ENCODE data around the gene RASSF7.

Gene RASSF7

GRCh38 chr11:584287-584686 lies 23.5 kb downstream of the RASSF7 start:
- TF ChIP-seq POU2F2 (IDR thresholded peaks at IDR 0.05; ENCODE audit: low read depth, low read length) (no peak), TAF1 (IDR thresholded peaks at IDR 0.05; ENCODE audit: low read depth, low read length) (no peak), SPI1 (IDR thresholded peaks at IDR 0.05; ENCODE audit: low read depth, low read length) (no peak), PAX5 (IDR thresholded peaks at IDR 0.05; ENCODE audit: insufficient read depth, low read length, severe bottlenecking) (no peak), POLR2A (IDR thresholded peaks at IDR 0.05; ENCODE audit: low read depth, low read length) (no peak), POLR2AphosphoS5 (IDR thresholded peaks at IDR 0.05; ENCODE audit: low read depth, low read length) (no peak)
- FAIRE-seq (no peak), DNase-seq (ENCODE audit: insufficient read length, low spot score) (no peak)

GRCh38 chr11:586376-587316 lies 25.9 kb downstream of the RASSF7 start:
- FAIRE-seq (no peak), DNase-seq (ENCODE audit: insufficient read length, low spot score) (no peak)
- TF ChIP-seq PAX5 (IDR thresholded peaks at IDR 0.05; ENCODE audit: insufficient read depth, low read length, severe bottlenecking): no peak
- TF ChIP-seq SPI1 (IDR thresholded peaks at IDR 0.05; ENCODE audit: low read depth, low read length): no peak
- TF ChIP-seq POLR2A (IDR thresholded peaks at IDR 0.05; ENCODE audit: low read depth, low read length): no peak
- TF ChIP-seq POLR2AphosphoS5 (IDR thresholded peaks at IDR 0.05; ENCODE audit: low read depth, low read length): no peak

GRCh38 chr11:587546-587945 lies 26.8 kb downstream of the RASSF7 start:
- DNase-seq (ENCODE audit: insufficient read length, low spot score): no peak
- no peak for TF ChIP-seq POLR2AphosphoS5 (IDR thresholded peaks at IDR 0.05; ENCODE audit: low read depth, low read length)
- TF ChIP-seq SPI1 (IDR thresholded peaks at IDR 0.05; ENCODE audit: low read depth, low read length): no peak
- no peak for TF ChIP-seq POU2F2 (IDR thresholded peaks at IDR 0.05; ENCODE audit: low read depth, low read length)
- TF ChIP-seq PAX5 (IDR thresholded peaks at IDR 0.05; ENCODE audit: insufficient read depth, low read length, severe bottlenecking): no peak
- no peak for TF ChIP-seq POLR2A (IDR thresholded peaks at IDR 0.05; ENCODE audit: low read depth, low read length)
- TF ChIP-seq TAF1 (IDR thresholded peaks at IDR 0.05; ENCODE audit: low read depth, low read length): no peak
- FAIRE-seq: no peak

GRCh38 chr11:587978-588380 lies 27.2 kb downstream of the RASSF7 start:
- DNase-seq (ENCODE audit: insufficient read length, low spot score) (no peak), FAIRE-seq (no peak)
- no peak for TF ChIP-seq SPI1 (IDR thresholded peaks at IDR 0.05; ENCODE audit: low read depth, low read length)
- no peak for TF ChIP-seq POU2F2 (IDR thresholded peaks at IDR 0.05; ENCODE audit: low read depth, low read length)
- TF ChIP-seq TAF1 (IDR thresholded peaks at IDR 0.05; ENCODE audit: low read depth, low read length): no peak
- no peak for TF ChIP-seq PAX5 (IDR thresholded peaks at IDR 0.05; ENCODE audit: insufficient read depth, low read length, severe bottlenecking)
- no peak for TF ChIP-seq POLR2AphosphoS5 (IDR thresholded peaks at IDR 0.05; ENCODE audit: low read depth, low read length)
- TF ChIP-seq POLR2A (IDR thresholded peaks at IDR 0.05; ENCODE audit: low read depth, low read length): no peak

DNA sequence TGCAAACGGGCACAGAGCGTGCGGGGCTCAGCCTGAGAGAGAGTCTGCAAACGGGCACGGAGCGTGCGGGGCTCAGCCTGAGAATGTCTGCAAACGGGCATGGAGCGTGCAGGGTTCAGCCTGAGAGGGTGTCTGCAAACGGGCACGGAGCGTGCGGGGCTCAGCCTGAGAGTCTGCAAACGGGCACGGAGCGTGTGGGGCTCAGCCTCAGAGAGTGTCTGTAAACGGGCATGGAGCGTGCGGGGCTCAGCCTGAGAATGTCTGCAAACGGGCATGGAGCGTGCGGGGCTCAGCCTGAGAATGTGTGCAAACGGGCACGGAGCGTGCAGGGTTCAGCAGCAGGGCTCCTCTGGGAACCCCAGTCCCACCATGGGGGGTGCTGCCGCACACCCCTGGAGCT lies 29.0 kb downstream of the RASSF7 start:
- no peak for TF ChIP-seq TAF1 (IDR thresholded peaks at IDR 0.05; ENCODE audit: low read depth, low read length)
- TF ChIP-seq POLR2AphosphoS5 (IDR thresholded peaks at IDR 0.05; ENCODE audit: low read depth, low read length): no peak
- TF ChIP-seq POLR2A (IDR thresholded peaks at IDR 0.05; ENCODE audit: low read depth, low read length): no peak
- TF ChIP-seq POU2F2 (IDR thresholded peaks at IDR 0.05; ENCODE audit: low read depth, low read length): no peak
- TF ChIP-seq SPI1 (IDR thresholded peaks at IDR 0.05; ENCODE audit: low read depth, low read length): no peak
- TF ChIP-seq PAX5 (IDR thresholded peaks at IDR 0.05; ENCODE audit: insufficient read depth, low read length, severe bottlenecking): no peak
- DNase-seq (ENCODE audit: insufficient read length, low spot score): no peak
- no peak for FAIRE-seq

GRCh38 chr11:590997-591396 lies 30.2 kb downstream of the RASSF7 start:
- TF ChIP-seq PAX5 (IDR thresholded peaks at IDR 0.05; ENCODE audit: insufficient read depth, low read length, severe bottlenecking) (no peak), TAF1 (IDR thresholded peaks at IDR 0.05; ENCODE audit: low read depth, low read length) (no peak), POU2F2 (IDR thresholded peaks at IDR 0.05; ENCODE audit: low read depth, low read length) (no peak), SPI1 (IDR thresholded peaks at IDR 0.05; ENCODE audit: low read depth, low read length) (no peak), POLR2AphosphoS5 (IDR thresholded peaks at IDR 0.05; ENCODE audit: low read depth, low read length) (no peak), POLR2A (IDR thresholded peaks at IDR 0.05; ENCODE audit: low read depth, low read length) (no peak)
- DNase-seq (ENCODE audit: insufficient read length, low spot score): no peak
- no peak for FAIRE-seq

- TF ChIP-seq POU2F2 (IDR thresholded peaks at IDR 0.05; ENCODE audit: low read depth, low read length) (no peak), POLR2A (IDR thresholded peaks at IDR 0.05; ENCODE audit: low read depth, low read length) (no peak), POLR2AphosphoS5 (IDR thresholded peaks at IDR 0.05; ENCODE audit: low read depth, low read length) (no peak), SPI1 (IDR thresholded peaks at IDR 0.05; ENCODE audit: low read depth, low read length) (no peak)
- FAIRE-seq: no peak
- DNase-seq (ENCODE audit: insufficient read length, low spot score): no peak
Measured at GRCh38 chr11:592501-592900, 31.7 kb downstream of the RASSF7 start.

DNA sequence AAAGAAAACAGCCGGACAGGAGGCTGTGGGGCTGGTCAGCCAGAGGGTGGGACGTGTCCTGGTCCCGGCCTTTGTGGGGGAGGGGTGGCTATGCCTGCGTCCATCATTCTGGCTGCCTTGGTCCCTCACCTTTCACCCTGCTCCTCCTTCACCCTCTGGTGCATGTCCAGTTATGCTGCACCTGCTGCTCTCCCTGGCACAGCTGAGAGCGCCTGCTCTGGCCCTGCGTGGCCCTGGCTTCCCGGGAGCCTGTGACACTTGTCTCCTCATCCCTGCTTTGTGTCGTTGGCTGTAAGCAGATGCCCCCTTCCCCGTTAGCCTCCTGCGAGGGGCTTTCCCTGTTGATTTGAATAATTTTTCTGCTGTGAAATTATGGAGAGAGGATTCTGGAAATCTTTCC lies 32.1 kb downstream of the RASSF7 start:
- FAIRE-seq: no peak
- TF ChIP-seq SPI1 (IDR thresholded peaks at IDR 0.05; ENCODE audit: low read depth, low read length) (no peak), TAF1 (IDR thresholded peaks at IDR 0.05; ENCODE audit: low read depth, low read length) (no peak), POLR2A (IDR thresholded peaks at IDR 0.05; ENCODE audit: low read depth, low read length) (no peak), POLR2AphosphoS5 (IDR thresholded peaks at IDR 0.05; ENCODE audit: low read depth, low read length) (no peak), PAX5 (IDR thresholded peaks at IDR 0.05; ENCODE audit: insufficient read depth, low read length, severe bottlenecking) (no peak), POU2F2 (IDR thresholded peaks at IDR 0.05; ENCODE audit: low read depth, low read length) (no peak)
- no peak for DNase-seq (ENCODE audit: insufficient read length, low spot score)

GRCh38 chr11:593347-593746 lies 32.6 kb downstream of the RASSF7 start:
- FAIRE-seq (no peak), DNase-seq (ENCODE audit: insufficient read length, low spot score) (no peak)
- TF ChIP-seq PAX5 (IDR thresholded peaks at IDR 0.05; ENCODE audit: insufficient read depth, low read length, severe bottlenecking) (no peak), POLR2A (IDR thresholded peaks at IDR 0.05; ENCODE audit: low read depth, low read length) (no peak), TAF1 (IDR thresholded peaks at IDR 0.05; ENCODE audit: low read depth, low read length) (no peak), SPI1 (IDR thresholded peaks at IDR 0.05; ENCODE audit: low read depth, low read length) (no peak), POU2F2 (IDR thresholded peaks at IDR 0.05; ENCODE audit: low read depth, low read length) (no peak), POLR2AphosphoS5 (IDR thresholded peaks at IDR 0.05; ENCODE audit: low read depth, low read length) (no peak)

All from GM12891 (cell line).